Tibial artery (tissue), 4 donors: ENCODE data around the gene BAHCC1.

Experiments
- DNase-seq, 2 donors: peaks; one replicate each; pipeline ENCODE4 v3.0.0-alpha.2; 2019
- H3K27ac ChIP-seq, 2 donors: fragments of 200-600 bp; sonication (generic) in 1 of 2; 1 replicate in 1 of 2; 2 replicates in 1 of 2; pipeline ENCODE4 v1.5.1; 2018 to 2019; ENCODE audit warnings: mild to moderate bottlenecking in 1 of 2
- H3K27me3 ChIP-seq, 2 donors: fragments of 200-600 bp; sonication (generic) in 1 of 2; one replicate each; pipeline versions ENCODE4 v1.5.1 to v1.6.0; 2016 to 2019
- H3K36me3 ChIP-seq, 3 donors: fragments of 200-600 bp; sonication (generic) in 2 of 3; one replicate each; pipeline ENCODE4 v1.5.1; 2016 to 2019; ENCODE audit warnings: mild to moderate bottlenecking in 2 of 3
- H3K4me1 ChIP-seq, 4 donors: fragments of 200-600 bp; sonication (generic) in 2 of 4; 1 replicate in 3 of 4; 2 replicates in 1 of 4; pipeline ENCODE4 v1.5.1; 2016 to 2019
- H3K4me3 ChIP-seq, 2 donors: fragments of 200-600 bp; sonication (generic) in 1 of 2; 1 replicate in 1 of 2; 2 replicates in 1 of 2; pipeline ENCODE4 v1.5.1; 2018 to 2019; ENCODE audit warnings: mild to moderate bottlenecking in 2 of 2
- H3K9me3 ChIP-seq, 3 donors: fragments of 200-600 bp; sonication (generic) in 1 of 3; one replicate each; pipeline ENCODE4 v1.5.1; 2016 to 2019
- CTCF ChIP-seq, 2 experiments: fragments of 200-600 bp in 1 of 2; fragments of 450-650 bp in 1 of 2; IDR thresholded peaks; one replicate each; pipeline ENCODE4 v1.5.1; 2017 to 2019; ENCODE audit warnings: antibody characterized with exemption in 2 of 2, mild to moderate bottlenecking in 1 of 2, moderate library complexity in 1 of 2
- intact Hi-C: fragments of 100-400 bp; cut with DNase I; formaldehyde crosslinking; loops from one replicate; pipeline ENCODE4 v1.15.0; 2023; ENCODE audit warnings: low total_unique reads

The BAHCC1 gene

GRCh38 chr17:81410852-81411251 lies 15.6 kb downstream of the BAHCC1 start:
- H3K9me3 ChIP-seq, result no peaks in the 10 kb centered on the region
- H3K27me3 ChIP-seq, result no peaks in the 10 kb centered on the region
- no peaks in the 10 kb centered on the region for H3K36me3 ChIP-seq
- DNase-seq, result no peak
- peaks cover 5 to 23% (median 20%) of the 10 kb centered on the region in 4 donors for H3K4me1 ChIP-seq
- intact Hi-C loops, result no loop called here
- TF ChIP-seq CTCF (IDR thresholded peaks at IDR 0.05), result no peak
- H3K27ac ChIP-seq, result no peak overlapping the region
- H3K4me3 ChIP-seq, result no peak overlapping the region

- intact Hi-C loops, result no loop called here
Observed at GRCh38 chr17:81411305-81411704, 16.0 kb downstream of the BAHCC1 start.

GRCh38 chr17:81412490-81413093 lies 17.3 kb downstream of the BAHCC1 start:
- no peak for DNase-seq
- H3K4me3 ChIP-seq, result no peak overlapping the region
- TF ChIP-seq CTCF (IDR thresholded peaks at IDR 0.05), result no peak
- H3K27ac ChIP-seq, result no peak overlapping the region
- no peaks in the 10 kb centered on the region for H3K27me3 ChIP-seq
- H3K36me3 ChIP-seq, result no peaks in the 10 kb centered on the region
- no peaks in the 10 kb centered on the region for H3K9me3 ChIP-seq
- intact Hi-C loops, result no loop called here
- peaks cover 6 to 19% (median 15%) of the 10 kb centered on the region in 4 donors for H3K4me1 ChIP-seq

More at GRCh38 chr17:81411305-81411704, 16.0 kb downstream of the BAHCC1 start:
- Histone ChIP-seq H3K36me3 (no peaks in the 10 kb centered on the region), H3K27me3 (no peaks in the 10 kb centered on the region), H3K4me1 (peaks cover 2 to 18% (median 15%) of the 10 kb centered on the region in 4 donors), H3K9me3 (no peaks in the 10 kb centered on the region), H3K27ac (no peak overlapping the region), H3K4me3 (no peak overlapping the region)
- DNase-seq, result no peak
- no peak for TF ChIP-seq CTCF (IDR thresholded peaks at IDR 0.05)

GRCh38 chr17:81413497-81414135 lies 18.4 kb downstream of the BAHCC1 start:
- Histone ChIP-seq H3K27ac (no peak overlapping the region), H3K4me3 (no peak overlapping the region), H3K9me3 (no peaks in the 10 kb centered on the region), H3K36me3 (no peaks in the 10 kb centered on the region), H3K27me3 (no peaks in the 10 kb centered on the region), H3K4me1 (peaks cover 9 to 30% (median 20%) of the 10 kb centered on the region in 4 donors)
- intact Hi-C loops, result no loop called here
- no peak for TF ChIP-seq CTCF (IDR thresholded peaks at IDR 0.05)
- DNase-seq, result no peak

GRCh38 chr17:81414756-81415516 lies 19.7 kb downstream of the BAHCC1 start:
- H3K4me1 ChIP-seq, result peaks cover 20 to 43% (median 32%) of the 10 kb centered on the region in 4 donors
- H3K27ac ChIP-seq, result peak overlapping the region in 1 of 2 donors; percentile 2
- H3K9me3 ChIP-seq, result no peaks in the 10 kb centered on the region
- no peak overlapping the region for H3K4me3 ChIP-seq
- no peaks in the 10 kb centered on the region for H3K36me3 ChIP-seq
- no peaks in the 10 kb centered on the region for H3K27me3 ChIP-seq
- DNase-seq, result no peak
- intact Hi-C loops, result no loop called here
- no peak for TF ChIP-seq CTCF (IDR thresholded peaks at IDR 0.05)
